A673 (cell line): ENCODE data around the gene C3orf22.

Experiments
- CTCF ChIP-seq: fragments of 300-800, 200-600 bp; sonication (generic); conservative IDR thresholded peaks from 2 replicates; pipeline ENCODE4 v1.5.1; 2017; ENCODE audit warnings: low read depth, mild to moderate bottlenecking, antibody characterized with exemption, low read length, moderate library complexity, mixed read lengths
- EZH2 ChIP-seq: fragments of 200-600 bp; sonication (generic); IDR thresholded peaks from 2 replicates; pipeline ENCODE4 v1.6.1; 2017; ENCODE audit warnings: borderline replicate concordance, low read depth, mild to moderate bottlenecking, mixed read lengths, antibody characterized with exemption, low read length; ENCODE audit not compliant: poor library complexity, severe bottlenecking

- TF ChIP-seq CTCF (no peak), EZH2 (no peak)
Observed at GRCh38 chr3:126544596-126545281, 14.0 kb downstream of the C3orf22 start.
